UCSD-AML1 (cell line): ENCODE measurements around the gene IFITM5.
A peak's percentile ranks its signal among the peaks of the same experiment; 100 is the strongest.

Experiments
- DNase-seq: peaks from one replicate; lab custom pipeline; 2025; ENCODE audit not compliant: unreplicated experiment; lab: John Stamatoyannopoulos, UW

IFITM5 gene

DNA sequence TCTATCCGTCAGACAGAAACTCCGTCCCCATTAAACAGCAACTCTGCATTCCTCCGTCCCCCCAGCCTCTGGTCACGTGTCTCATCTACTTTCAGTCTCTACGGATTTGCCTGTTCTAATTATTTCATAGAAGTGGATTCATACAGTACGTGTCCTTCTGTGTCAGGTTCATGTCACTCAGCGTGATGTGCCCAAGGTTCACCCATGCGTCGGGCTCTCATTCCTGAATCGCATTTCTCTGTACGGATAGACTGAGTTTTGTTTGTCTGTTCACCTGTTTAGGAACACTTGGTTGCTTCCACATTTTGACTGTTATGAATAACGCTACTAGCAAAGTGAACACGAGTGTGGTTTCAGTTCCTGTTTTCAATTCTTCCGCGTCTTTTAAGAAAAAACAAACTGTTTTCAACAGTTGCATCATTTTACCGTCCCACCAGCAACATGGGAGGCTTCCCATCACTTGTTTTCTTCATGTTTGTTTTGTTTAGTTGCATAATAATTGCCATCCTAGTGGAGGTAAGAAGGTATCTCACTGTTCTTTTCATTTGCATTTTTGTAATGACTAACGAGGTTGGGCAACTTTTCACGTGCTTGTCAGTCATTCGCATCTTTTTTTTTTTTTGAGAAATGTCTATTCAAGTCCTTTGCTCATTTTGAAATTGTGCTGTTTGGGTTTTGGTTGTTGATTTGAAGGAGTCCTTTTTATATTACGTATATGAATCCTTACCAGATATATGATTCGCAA, 30.0 kb downstream of the IFITM5 start:
- peak; percentile 65 for DNase-seq

DNA sequence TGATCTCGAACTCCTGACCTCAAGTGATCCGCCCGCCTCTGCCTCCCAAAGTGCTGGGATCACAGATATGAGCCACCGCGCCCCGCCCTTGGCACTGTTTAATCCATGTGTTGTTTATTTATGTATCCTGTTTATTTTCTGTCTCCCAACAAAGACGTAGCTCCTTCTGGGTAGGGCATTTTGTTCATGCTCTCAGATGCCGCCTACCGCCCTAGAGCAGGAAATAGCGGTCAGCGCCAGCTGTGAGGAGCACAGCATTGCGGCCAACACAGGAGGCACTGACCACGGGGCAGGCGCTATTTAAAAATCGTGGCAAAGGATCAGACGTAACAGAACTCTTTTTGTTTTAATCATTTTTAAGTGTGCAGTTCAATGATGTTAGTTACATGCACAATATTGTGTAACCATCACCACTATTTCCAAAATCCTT, 30.6 kb downstream of the IFITM5 start:
- peak; percentile 76 for DNase-seq

DNA sequence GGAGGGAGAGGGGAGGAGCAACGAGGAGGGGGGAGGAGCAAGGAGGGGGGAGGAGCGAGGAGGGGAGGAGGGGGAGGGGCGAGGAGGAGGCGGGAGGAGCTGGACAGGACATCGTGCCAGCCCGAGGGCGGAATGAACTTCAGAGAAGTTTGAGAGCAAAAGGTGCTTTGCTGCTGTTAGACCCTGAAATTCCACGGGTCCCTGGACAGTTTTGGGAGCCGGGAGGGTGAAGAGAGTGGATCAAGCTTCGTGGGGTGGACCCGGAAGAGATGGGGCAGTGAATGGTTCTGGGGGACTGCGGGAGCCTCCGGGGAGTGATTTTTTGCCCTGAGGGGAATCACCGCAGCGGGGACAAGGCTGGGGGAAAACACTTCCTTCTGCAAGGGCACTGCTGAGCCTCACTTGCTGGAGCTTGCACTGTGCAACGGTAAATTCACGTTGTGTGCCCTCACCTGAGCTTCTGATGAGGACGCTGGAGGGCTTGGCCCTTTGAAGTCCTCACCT, 31.8 kb downstream of the IFITM5 start:
- peak; percentile 69 for DNase-seq

- no peak for DNase-seq
These were observed 32.5 kb downstream of the IFITM5 start for GRCh38 chr11:266676-267439.

DNA sequence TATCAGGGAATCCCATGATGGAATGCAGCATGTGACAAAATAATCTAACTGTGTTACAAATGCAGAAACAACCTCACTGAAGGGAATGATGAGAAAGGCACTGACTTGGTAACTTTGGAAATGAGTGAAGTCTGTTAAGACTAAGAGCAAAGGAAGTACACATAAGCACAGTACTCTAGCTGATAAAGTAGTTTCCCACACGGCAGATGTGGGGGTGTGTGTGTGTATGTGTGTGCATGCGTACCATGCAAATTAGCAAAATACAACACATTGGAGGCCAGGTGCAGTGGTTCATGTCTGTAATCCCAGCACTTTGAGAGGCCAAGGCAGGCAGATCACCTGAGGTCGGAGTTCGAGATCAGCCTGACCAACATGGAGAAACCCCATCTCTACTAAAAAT, 37.7 kb downstream of the IFITM5 start:
- no peak for DNase-seq

- DNase-seq: no peak
These were observed 39.9 kb downstream of the IFITM5 start for GRCh38 chr11:259413-259812.

GRCh38 chr11:257766-258493, 41.4 kb downstream of the IFITM5 start:
- DNase-seq: no peak

DNA sequence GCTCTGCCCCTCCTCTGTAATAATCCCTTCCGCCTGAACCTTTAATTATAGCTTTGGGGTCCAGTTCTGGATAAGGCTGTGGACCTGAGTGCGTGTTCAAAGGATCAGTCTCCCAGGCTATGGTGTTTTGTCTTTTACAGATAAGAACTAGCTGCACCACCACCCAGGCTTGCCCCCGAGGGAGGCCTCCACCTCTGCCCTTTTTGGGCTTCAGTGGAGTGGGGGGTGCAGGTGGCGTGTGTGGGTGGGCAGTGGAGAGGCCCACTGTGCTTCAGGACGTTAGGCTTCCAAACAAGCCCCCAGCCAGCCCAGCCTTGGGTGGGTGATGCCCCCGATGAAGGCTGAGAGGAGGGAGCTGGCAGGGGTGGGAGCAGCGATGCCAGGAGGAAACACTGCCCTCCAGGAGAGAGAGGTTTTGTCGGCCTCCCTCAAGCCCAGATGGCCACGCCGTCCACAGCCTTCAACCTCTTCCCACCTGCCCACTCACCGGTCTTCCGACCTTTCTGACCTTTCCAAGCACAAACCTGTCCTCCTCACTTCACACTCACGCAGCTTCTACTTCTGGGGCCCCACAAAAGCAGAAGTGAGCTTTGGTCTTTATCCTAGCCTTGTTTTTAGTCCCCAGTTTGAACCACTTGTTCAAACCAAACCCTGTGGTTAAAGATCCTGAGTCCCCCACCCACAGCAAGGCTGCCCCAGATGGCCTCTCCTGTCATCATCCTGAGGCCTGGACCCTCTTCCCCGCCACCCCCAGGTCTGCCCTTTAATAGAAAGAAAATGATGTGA, 42.2 kb downstream of the IFITM5 start:
- DNase-seq: no peak

DNA sequence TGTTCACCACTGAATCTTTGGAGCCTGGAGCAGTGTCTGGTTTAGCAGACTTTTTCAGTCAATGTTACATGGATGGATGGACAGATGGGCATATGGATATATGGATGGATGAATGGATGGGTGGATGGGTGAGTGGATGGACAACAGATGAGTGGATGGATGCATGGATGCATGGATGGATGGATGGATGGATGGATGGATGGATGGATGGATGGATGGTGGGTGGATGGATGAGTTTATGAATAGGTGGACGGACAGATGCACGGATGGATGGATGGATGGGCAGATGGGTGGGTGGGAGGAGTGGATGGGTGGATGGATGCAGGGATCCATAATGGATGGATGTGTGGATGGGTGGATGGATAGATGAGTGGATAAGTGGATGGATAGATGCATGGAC, 43.5 kb downstream of the IFITM5 start:
- no peak for DNase-seq

GRCh38 chr11:255176-255575, 44.1 kb downstream of the IFITM5 start:
- DNase-seq: no peak

- no peak for DNase-seq
These were observed 45.4 kb downstream of the IFITM5 start for GRCh38 chr11:253886-254270.

DNA sequence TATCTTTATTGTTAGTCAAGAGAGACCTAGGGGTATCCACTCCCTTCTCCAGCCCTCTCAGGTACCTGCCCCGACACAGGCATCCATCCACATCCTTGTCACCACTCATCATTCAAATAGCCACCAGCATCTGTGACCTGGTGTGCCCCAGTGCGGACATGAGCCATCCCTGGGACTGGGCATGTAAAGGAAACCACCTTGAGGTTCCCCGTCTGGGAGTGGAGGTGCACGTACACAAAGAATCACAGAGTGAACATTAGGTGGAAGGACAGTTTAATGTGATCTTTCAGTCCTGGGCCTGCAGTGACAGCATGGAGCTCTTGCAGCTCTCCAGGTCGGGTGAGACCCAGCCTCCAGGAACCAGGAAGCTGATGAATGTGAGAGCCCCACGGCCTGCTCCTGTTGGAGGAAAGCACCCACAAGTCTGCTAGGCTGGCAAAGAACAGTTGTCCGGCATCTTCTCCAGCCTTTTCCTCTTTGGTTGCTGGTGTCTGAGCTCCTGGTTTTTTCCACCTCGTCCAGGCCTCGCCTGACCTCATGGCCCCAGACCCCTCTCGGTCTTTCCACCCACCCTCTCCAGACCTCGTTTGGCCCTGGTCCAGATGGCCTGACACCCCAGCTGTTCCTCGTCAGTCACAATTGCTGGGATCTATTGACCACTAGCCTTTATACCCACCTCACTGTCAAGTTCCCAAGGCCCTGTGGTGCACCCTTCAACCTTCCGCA, 46.0 kb downstream of the IFITM5 start:
- no peak for DNase-seq

- DNase-seq: no peak
These were observed 46.7 kb downstream of the IFITM5 start for GRCh38 chr11:252666-253065.

- no peak for DNase-seq
These were observed 47.8 kb downstream of the IFITM5 start for GRCh38 chr11:251550-251949.

DNA sequence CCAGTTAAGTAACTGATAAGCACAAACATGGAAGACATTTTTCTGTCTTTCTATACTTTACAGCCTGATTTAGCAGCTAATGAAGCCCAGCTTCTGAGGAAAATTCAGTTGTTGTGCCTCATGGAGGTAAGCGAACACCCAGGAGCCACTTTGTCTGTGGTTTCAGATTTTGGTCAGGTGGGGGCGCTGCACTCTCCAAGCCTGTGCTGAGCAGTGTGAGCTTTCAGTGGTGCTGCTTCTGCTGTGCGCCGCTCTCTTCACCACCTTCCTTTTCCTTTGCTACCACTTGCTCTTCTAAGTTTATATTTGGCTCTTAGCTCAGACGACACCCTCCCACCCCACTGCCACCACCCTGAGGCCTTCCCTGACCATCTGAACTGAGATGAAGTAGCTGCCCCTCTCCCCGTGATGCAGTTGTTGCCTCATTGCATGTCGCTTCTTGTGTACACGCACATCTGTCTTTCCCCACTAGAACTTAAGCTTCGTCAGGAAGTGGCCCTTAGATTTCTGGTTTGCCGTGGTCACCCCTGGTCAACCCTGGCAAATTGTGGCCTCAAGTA, 48.5 kb downstream of the IFITM5 start:
- peak; percentile 68 for DNase-seq

- no peak for DNase-seq
These were observed 49.1 kb downstream of the IFITM5 start for GRCh38 chr11:250274-250673.

DNA sequence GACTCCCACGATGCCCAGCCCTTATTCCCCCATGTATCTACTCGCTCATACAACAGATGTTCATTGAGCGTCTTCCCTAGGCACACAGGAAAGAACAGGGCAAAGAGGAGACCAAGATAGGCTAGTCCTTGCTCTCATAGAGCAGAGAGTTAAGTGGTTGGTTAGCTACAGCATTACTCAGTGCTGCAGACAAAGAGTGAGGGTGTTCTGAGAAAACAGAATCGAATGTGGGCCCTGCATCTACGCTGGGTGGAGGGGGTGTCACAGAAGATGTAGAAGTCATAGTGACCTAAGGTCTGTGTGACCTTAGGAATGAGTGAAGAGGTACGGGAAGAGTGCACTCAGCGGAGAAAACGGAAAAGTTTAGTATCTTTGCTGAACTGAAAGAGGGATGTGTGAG, 50.3 kb downstream of the IFITM5 start:
- DNase-seq: no peak
